GM20000 (cell line): Measurements from ENCODE around the gene VEZT.

Experiments
- DNase-seq: peaks from one replicate; pipeline ENCODE4 v3.0.0; 2012; ENCODE audit warnings: low spot score
- TF ChIP-seq, protein P1 (sequence below): IDR thresholded peaks from 2 replicates; pipeline ENCODE4 v1.5.1; 2012; ENCODE audit warnings: mild to moderate bottlenecking, control low read depth; ENCODE audit errors: extremely low read depth, missing control alignments

The VEZT gene

DNA sequence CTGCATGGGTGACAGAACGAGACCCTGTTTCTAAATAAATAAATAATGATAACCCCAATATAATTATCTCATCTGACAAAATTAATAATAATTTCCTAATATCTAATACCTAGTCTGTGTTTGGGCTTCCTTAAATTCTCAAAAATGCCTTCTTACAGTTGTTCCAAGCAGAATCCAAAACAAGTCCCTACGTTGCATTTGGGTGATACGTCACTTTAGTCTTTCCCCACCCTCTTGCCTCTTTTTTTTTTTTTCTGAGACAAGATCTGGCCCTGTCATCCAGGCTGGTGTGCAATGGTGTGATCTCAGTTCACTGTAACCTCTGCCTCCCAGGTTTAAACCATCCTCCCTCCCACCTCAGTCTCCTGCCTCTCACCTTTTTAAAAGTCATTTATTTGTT, 26.7 kb downstream of the VEZT start:
- DNase-seq, result no peak
- TF ChIP-seq, protein P1, sequence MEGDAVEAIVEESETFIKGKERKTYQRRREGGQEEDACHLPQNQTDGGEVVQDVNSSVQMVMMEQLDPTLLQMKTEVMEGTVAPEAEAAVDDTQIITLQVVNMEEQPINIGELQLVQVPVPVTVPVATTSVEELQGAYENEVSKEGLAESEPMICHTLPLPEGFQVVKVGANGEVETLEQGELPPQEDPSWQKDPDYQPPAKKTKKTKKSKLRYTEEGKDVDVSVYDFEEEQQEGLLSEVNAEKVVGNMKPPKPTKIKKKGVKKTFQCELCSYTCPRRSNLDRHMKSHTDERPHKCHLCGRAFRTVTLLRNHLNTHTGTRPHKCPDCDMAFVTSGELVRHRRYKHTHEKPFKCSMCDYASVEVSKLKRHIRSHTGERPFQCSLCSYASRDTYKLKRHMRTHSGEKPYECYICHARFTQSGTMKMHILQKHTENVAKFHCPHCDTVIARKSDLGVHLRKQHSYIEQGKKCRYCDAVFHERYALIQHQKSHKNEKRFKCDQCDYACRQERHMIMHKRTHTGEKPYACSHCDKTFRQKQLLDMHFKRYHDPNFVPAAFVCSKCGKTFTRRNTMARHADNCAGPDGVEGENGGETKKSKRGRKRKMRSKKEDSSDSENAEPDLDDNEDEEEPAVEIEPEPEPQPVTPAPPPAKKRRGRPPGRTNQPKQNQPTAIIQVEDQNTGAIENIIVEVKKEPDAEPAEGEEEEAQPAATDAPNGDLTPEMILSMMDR, result no peak

DNA sequence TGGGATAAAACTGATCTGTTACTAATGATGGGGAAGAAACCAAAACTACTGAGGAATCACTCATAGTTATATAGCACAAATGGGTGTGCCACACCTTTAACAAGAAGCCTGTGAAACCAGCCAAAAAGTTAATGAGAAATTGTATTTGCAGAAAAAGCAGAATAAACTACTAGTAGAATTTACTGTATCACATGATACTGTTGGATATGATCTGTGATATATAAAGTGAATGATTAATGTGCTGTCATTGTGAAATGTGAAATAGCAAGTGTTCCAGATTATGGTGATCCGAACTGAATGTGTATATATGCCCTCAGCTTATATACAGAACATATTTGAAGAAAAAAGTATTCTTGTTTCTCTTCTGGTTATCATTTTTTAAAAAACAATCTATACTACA, 30.5 kb downstream of the VEZT start:
- DNase-seq, result no peak
- TF ChIP-seq, protein P1, result no peak

DNA sequence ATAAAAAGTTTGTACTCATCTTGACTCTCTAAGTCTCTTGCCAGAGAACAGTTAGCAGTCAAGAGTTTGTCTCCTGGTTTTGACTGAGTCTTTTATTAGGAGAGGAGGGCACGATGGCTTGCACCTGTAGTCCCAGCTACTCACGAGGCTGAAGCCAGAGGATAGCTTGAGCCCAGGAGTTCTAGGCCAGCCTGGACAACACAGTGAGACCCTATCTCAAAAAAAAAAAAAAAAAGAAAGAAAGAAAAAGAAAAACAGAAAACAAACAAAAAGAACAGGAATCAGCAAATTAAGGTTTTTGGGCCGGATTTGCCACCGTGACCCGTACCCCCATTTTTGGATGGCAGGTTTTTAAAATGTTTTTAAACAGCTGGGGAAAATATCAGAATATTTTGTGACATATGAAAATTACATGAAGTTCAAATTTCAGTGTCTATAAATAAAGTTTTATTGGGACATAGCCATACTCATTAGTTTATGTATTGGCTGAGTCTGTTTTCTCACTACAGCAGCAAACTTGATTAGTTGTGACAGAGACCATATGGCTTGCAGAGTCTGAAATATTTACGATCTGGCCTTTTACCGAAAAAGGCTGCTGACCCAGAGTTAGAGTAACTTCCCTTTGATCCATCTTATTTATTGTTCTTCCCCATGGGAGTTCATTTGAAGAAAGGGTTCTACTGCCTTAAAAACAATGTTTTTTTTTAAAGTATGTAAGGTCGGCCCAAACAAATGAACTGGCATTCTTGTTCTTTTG, 31.2 kb downstream of the VEZT start:
- TF ChIP-seq, protein P1, result no peak
- no peak for DNase-seq

DNA sequence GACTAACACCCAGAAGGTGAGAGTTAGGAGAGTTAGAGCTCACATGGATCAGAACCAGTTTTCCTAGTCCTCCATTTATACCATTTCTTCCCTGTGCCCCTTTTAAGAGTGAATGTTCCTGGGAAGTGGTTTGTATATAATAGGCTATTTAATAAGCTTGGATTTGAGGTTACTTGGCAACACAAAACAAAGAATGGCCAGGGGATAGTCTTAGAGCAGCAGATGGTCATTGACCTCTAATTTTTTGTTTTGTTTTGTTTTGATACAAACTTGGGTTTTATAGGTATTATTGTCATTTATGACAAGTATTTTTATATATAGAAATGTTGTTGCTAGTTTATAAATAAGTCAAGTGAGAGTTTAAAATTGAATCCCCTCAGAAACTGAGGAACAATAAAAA, 35.8 kb downstream of the VEZT start:
- TF ChIP-seq, protein P1, result no peak
- no peak for DNase-seq

DNA sequence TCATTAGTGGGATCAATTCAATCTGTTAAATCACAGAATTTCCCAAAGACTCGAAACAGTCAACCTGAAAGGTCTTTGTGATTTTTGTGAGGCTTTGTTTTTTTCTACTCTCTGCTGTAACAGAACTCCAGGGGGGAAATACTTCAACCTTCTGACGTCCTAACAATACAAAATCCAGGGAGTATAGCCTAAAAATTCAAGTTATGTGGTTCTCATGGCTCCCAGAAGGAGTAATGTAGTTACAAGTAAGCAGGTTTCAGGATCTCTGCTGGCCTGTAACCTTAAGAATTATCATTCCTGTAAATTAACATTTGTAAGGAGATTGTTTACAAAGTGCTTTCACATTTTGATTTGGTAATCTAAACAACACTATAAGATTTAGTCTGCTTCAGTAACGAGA, 39.9 kb downstream of the VEZT start:
- TF ChIP-seq, protein P1, result no peak
- no peak for DNase-seq

DNA sequence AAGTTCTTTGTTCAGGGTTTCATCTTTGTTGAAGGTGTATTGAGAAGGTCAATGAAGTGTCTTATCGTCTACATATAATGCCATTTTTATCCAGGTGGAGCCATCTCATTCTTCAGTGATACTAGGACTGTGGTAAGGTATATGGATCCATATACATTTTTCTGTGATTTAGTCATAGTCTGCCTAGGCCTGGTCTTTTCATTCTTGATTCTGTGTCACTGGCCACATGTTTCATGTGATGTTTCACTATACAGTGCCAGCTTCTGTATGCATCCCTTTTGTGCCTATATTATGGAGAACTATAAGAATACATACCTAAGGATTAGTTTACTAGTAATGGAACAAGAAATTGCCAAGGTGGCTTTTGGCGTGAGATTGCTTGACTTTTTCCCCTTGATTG, 40.5 kb downstream of the VEZT start:
- DNase-seq, result no peak
- TF ChIP-seq, protein P1, result no peak

DNA sequence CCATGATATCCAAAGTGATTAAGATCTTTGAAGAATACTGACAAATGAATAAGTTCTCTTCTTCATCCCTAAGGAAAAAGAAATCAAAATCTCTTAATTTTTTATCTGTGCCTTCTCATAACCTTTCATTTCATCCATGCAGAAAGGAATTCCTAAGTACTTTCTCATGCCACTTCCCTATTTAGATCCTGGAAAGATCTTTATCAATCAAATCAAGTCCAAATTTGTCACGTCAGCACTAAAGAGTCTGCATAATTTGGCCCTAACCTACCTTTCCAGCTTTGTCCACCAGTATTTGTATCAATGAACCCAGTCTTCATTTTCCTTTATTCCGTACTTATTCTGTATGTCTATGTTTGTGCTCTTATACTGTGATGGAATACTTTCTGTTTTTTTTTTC, 41.2 kb downstream of the VEZT start:
- TF ChIP-seq, protein P1, result no peak
- no peak for DNase-seq
